HG02571 (cell line): ENCODE measurements around the gene NUPR1.
"Not testable (repeated sequence)": the region's sequence is repeated elsewhere in the genome, so short reads cannot be mapped to it uniquely, and the experiment has no call there.

ENCODE experiments used
- ATAC-seq: cut with Tn5 transposase; IDR thresholded peaks from one replicate; pipeline ENCODE4 v1.9.1; 2021; ENCODE audit warnings: mild to moderate bottlenecking, moderate library complexity; ENCODE audit not compliant: unreplicated experiment

Gene NUPR1

GRCh38 chr16:28538733-28539596, at the start of gene NUPR1:
Gene NUPR1 (minus strand): TSS chr16:28538974. CDS start chr16:28538907, 67 bp downstream.
- ATAC-seq: no peak

- ATAC-seq: no peak
Observed at GRCh38 chr16:28587386-28587785, 48.6 kb upstream of the NUPR1 start.

- no peak for ATAC-seq
Observed at GRCh38 chr16:28586466-28586865, 47.7 kb upstream of the NUPR1 start.

GRCh38 chr16:28585674-28586073, 46.9 kb upstream of the NUPR1 start:
- no peak for ATAC-seq

- no peak for ATAC-seq
Observed at GRCh38 chr16:28580726-28581315, 42.0 kb upstream of the NUPR1 start.

- ATAC-seq: no peak
Observed at GRCh38 chr16:28575446-28576109, 36.8 kb upstream of the NUPR1 start.

GRCh38 chr16:28574925-28575324, 36.2 kb upstream of the NUPR1 start:
- ATAC-seq: no peak

- no peak for ATAC-seq
Observed at GRCh38 chr16:28573738-28574718, 35.3 kb upstream of the NUPR1 start.

GRCh38 chr16:28572696-28573510, 34.1 kb upstream of the NUPR1 start:
- ATAC-seq: no peak

- no peak for ATAC-seq
Observed at GRCh38 chr16:28569968-28570752, 31.4 kb upstream of the NUPR1 start.

- no peak for ATAC-seq
Observed at GRCh38 chr16:28569021-28569420, 30.2 kb upstream of the NUPR1 start.

GRCh38 chr16:28567292-28567691, 28.5 kb upstream of the NUPR1 start:
- ATAC-seq: no peak

- not testable (repeated sequence) for ATAC-seq
Observed at GRCh38 chr16:28566233-28566925, 27.6 kb upstream of the NUPR1 start.

- no peak for ATAC-seq
Observed at GRCh38 chr16:28563218-28563617, 24.4 kb upstream of the NUPR1 start.

- ATAC-seq: no peak
Observed at GRCh38 chr16:28562199-28562598, 23.4 kb upstream of the NUPR1 start.

GRCh38 chr16:28561557-28562187, 22.9 kb upstream of the NUPR1 start:
- no peak for ATAC-seq

GRCh38 chr16:28558456-28558855, 19.7 kb upstream of the NUPR1 start:
- no peak for ATAC-seq

- ATAC-seq: no peak
Observed at GRCh38 chr16:28556914-28557320, 18.1 kb upstream of the NUPR1 start.
